Stimulated activated CD4-positive, alpha-beta T cell treated with anti-CD3 and anti-CD28 coated beads, Interleukin-1b, Interleukin-23, amount 100 ng/mL, for 48 hours (primary cell): Measurements from ENCODE around the gene CC2D1B.

Experiments used
- DNase-seq: peaks from one replicate; pipeline ENCODE4 v3.0.0-alpha.2; 2020

Gene CC2D1B

GRCh38 chr1:52358851-52359497, 7.0 kb downstream of the CC2D1B start:
- no peak for DNase-seq

- DNase-seq: no peak
Observed at GRCh38 chr1:52357397-52357796, 8.6 kb downstream of the CC2D1B start.

GRCh38 chr1:52356818-52357355, 9.1 kb downstream of the CC2D1B start:
- DNase-seq: no peak

- no peak for DNase-seq
Observed at GRCh38 chr1:52355847-52356505, 10.0 kb downstream of the CC2D1B start.

- DNase-seq: no peak
Observed at GRCh38 chr1:52355436-52355835, 10.6 kb downstream of the CC2D1B start.

GRCh38 chr1:52352690-52353089, 13.3 kb downstream of the CC2D1B start:
- no peak for DNase-seq

- DNase-seq: no peak
Observed at GRCh38 chr1:52348704-52349300, 17.2 kb downstream of the CC2D1B start.

GRCh38 chr1:52346653-52347052, 19.4 kb downstream of the CC2D1B start:
- DNase-seq: no peak

- no peak for DNase-seq
Observed at GRCh38 chr1:52345252-52345651, 20.8 kb downstream of the CC2D1B start.

GRCh38 chr1:52343979-52344378, 22.0 kb downstream of the CC2D1B start:
- DNase-seq: no peak

GRCh38 chr1:52341655-52342260, 24.2 kb downstream of the CC2D1B start:
- DNase-seq: no peak

GRCh38 chr1:52337439-52337838, 28.6 kb downstream of the CC2D1B start:
- DNase-seq: no peak

- DNase-seq: no peak
Observed at GRCh38 chr1:52334906-52335528, 31.0 kb downstream of the CC2D1B start.

- no peak for DNase-seq
Observed at GRCh38 chr1:52332411-52332810, 33.6 kb downstream of the CC2D1B start.

- no peak for DNase-seq
Observed at GRCh38 chr1:52328615-52329014, 37.4 kb downstream of the CC2D1B start.

GRCh38 chr1:52325786-52326185, 40.2 kb downstream of the CC2D1B start:
- DNase-seq: no peak

- no peak for DNase-seq
Observed at GRCh38 chr1:52323731-52324130, 42.3 kb downstream of the CC2D1B start.

- DNase-seq: no peak
Observed at GRCh38 chr1:52321061-52321460, 44.9 kb downstream of the CC2D1B start.

- no peak for DNase-seq
Observed at GRCh38 chr1:52306227-52307006, 59.6 kb downstream of the CC2D1B start.

- no peak for DNase-seq
Observed at GRCh38 chr1:52305417-52306226, 60.4 kb downstream of the CC2D1B start.
